Activated T-cell treated with anti-CD3 and anti-CD28 coated beads, Interleukin-2, amount 50 U/mL, for 48 hours (primary cell): ENCODE results near the gene MYO1B.

ENCODE experiments used
- DNase-seq, 2 experiments: peaks; one replicate each; pipeline ENCODE4 v3.0.0-alpha.2; 2020

MYO1B gene

DNA sequence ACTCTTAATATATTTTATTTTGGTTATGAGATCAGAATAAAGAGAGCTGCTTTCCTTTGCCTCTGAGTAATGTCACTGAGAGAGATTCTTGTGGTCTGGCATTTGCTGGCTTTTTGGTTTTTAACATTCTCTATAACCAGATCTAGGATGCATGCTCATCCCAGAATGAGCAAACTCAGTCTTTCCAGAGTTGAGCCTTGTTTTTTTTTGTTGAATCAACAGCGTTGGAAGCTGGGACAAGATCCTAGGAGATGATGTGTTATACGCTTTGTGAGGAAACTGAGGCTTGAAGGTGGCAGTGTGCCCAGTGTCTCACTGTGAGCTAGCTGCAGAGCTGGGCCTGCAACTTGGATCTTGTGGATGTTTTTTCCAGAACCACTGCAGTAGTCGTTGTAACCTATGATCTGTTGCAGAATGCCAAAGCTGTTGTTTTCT, 19.5 kb downstream of the MYO1B start:
- DNase-seq, result no peak

DNA sequence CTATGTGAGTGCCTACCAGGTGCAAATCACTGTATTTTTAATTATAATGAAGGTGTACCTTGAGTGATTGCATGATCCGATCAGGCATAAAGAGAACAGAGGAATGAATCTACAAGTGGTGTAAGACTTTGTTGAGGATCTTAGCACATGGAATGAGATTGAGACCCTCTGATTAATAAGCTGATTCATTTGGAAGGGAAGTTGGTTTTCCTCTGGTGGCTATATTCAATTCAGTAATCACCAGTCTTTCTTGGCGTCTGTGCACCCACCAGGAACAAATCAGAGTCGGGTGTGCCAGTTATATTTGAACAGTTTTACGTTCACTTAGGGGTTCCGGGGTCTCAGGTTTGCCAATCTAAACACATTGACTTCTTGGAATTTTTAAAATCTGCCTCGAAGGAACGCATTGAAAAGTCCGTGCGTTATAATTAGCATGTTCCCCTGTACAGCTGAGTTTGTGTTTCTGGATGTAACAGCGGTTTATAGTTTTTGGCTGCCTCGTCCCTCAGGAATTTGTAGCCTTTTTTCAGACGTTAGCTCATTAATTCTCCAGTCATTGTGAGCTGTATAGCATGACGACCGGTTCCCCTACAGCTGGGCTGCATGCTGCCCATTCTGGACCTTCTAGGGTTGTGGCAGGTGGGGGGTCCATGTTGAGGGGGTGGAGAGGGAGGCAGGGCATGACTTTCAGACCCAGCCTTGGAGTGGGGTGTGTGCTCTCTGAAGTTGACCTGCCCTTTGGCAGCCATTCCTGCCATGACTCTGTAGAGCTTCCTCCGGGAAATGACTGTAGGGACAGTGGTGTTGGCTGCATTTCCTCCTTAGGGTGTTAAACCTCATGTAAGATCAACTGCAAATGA, 20.3 kb downstream of the MYO1B start:
- no peak for DNase-seq

GRCh38 chr2:191266201-191266600, 21.0 kb downstream of the MYO1B start:
- no peak for DNase-seq

DNA sequence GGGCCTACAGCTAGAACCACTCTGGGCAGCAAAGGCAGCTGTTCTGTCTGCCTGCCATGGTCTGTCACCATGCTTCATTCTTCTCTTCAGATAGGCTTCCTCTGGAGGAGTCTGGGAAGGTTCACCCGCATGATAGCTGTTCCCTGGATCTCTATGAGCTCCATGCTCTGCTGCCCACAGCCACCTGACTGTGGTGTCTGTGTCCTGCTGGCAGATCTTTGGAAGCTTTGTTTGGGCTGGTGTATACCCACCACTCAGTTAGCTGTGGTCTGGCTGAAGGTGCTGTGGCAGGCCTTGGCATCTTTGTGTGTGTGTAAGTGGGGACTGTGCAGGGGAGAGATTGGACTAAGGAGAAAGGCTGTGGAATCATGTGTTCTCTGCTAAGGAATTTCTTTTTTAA, 23.4 kb downstream of the MYO1B start:
- DNase-seq, result no peak

GRCh38 chr2:191270306-191271161, 25.3 kb downstream of the MYO1B start:
- no peak for DNase-seq

DNA sequence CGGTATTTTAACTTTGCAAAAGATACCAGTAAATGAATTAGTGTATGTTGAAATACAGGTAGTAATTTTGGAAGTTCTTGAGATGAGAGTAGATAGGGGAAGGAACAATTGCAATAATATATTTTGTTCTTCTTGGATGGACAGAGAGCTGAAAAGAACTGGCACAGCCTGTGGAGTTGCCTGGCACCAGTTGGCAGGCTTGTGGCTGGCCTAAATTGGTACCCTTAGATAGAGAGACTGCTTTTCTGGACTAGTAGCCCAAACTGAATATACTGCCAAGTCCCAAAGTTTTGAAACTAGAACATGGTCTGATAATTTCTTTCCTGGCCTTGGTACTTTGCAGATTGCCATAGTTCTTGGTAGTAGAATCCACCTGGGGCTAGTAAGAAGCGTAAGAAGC, 26.9 kb downstream of the MYO1B start:
- no peak for DNase-seq

GRCh38 chr2:191274413-191274815, 29.2 kb downstream of the MYO1B start:
- DNase-seq, result no peak

- no peak for DNase-seq
These were observed 31.7 kb downstream of the MYO1B start for GRCh38 chr2:191276792-191277465.

- no peak for DNase-seq
These were observed 35.1 kb downstream of the MYO1B start for GRCh38 chr2:191280290-191280689.

- DNase-seq, result no peak
These were observed 35.9 kb downstream of the MYO1B start for GRCh38 chr2:191280834-191281756.

DNA sequence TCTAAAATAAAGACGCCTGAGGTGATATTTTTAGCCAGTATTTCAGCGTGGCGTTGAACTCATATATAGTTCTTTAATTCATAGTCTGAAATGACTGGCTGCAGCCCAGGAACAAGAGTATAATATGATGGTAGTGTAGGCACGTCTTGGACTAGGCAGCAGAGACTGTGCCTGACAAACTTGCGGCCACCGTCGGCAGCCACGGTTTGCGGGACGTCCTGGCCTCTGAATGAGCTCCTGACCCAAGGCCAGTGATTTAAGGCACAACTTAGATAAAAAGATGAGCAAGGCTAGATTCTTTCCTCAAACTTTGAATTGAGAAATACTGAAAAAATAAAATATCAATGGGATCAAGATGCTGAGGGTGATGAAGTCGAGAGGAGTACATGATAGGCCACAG, 40.0 kb downstream of the MYO1B start:
- no peak for DNase-seq

DNA sequence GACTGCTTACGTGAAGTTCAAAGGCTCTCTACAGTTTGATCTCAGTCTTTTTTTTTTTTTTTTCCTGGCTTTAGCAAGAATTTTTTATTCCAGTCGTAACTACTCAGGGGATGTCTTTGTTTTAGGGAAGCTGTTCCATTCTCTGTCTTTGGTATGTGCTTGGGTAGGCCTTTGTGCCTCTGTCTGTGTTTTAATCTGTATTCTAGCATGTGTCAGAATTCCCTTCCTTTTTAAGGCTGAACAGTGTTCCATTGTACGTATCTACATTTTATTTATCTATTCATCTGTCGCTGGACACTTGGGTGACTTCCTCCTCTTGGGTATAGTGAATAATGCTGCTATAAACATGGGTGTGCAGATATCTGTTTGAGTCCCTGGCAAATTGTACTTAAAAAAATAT, 42.6 kb downstream of the MYO1B start:
- DNase-seq, result no peak

- DNase-seq, result no peak
These were observed 43.8 kb downstream of the MYO1B start for GRCh38 chr2:191289049-191289448.

DNA sequence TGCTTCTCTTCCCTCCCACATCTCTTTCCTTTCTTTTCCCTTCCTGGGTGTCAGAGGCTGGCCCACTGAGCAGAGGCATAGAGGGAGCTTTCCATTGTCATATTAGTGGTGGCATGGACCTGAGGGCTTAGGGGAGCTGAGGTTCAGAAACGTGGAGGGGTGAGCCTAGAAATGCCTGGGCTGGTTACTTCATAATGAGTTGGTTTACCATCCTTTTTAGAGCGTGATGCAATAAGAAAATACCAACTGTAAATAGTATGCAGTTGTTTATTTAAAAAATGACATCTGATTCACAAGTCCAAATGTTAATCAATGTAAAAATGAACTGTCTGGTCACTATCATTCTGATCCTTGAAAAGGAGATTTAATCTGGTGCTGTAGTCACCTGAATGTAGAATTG, 46.3 kb downstream of the MYO1B start:
- no peak for DNase-seq

DNA sequence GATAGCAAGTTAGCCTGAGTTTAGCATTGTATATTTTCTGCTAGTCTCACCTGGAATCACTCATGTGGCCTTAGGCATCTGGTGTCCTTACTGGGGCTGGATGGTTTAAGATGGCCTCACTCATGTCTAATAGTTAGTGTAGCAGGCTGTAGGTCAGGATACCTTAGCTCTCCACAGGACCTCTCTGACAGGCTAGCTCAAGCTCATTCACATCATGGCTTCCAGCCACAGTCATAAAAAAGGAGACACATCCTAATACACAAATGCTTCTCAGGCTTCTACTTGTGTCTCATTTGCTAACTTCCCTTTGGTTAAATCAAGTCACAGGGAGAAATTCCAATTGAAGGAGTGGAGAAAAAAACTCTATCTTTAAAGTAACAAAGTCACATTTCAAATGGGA, 47.7 kb downstream of the MYO1B start:
- no peak for DNase-seq

DNA sequence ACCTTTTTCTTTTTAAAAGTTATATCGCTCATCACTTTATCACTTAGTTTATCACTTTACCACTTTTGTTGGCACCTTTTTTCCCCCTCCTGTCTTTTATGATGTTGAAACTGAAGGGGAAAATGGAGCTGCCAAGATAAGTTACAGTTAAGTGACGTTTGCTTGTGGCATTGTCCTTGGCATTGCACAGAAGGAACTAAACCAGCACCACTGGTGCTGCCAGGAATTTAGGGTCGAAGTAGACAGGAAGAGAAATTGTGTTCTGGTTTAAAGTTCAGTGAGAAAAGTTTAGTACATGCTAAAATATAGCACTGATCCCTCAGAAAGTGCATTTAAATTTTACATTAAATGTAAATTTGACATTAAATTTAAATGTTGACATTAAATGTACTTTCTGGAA, 49.9 kb downstream of the MYO1B start:
- DNase-seq, result no peak

DNA sequence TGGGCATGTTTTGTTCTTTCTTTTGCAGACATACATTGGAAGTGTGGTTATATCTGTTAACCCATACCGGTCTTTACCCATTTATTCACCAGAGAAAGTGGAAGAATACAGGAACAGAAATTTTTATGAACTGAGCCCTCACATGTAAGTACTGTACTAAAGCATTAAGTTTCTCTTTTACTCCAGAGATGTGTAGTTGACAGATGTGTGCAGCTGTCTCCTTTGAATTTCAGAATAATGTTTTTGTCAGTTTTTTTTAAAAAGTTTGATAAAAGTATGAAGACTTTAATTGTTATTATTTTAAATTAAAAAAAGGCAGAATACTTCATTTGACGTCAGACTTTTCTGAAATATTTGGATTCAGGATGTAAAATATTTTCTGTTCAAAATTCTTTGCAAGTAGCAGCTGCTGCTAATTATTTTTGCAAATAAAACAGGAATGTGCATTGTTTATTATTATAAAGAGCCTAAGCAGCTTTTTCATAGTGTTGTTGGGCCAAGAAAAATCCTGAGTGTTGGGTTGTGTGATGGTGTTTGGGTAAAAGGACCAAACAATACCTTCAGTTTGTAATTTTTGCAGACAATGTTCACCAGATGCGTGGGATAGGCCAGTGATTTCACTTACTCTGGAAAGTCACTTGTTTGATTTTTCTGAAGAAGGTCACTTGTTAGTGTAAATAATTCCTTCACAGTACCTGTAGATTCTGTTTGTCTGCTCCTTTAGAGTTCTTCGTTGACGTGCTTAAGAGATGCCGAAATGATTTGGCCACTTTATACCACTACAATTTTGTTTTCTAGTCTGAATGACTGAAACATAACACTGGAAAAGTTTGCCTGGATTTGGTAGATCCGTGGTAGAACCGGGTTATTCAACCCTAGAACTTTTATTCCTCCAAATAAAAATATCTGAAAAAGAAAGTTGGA, 51.1 kb downstream of the MYO1B start:
- no peak for DNase-seq

DNA sequence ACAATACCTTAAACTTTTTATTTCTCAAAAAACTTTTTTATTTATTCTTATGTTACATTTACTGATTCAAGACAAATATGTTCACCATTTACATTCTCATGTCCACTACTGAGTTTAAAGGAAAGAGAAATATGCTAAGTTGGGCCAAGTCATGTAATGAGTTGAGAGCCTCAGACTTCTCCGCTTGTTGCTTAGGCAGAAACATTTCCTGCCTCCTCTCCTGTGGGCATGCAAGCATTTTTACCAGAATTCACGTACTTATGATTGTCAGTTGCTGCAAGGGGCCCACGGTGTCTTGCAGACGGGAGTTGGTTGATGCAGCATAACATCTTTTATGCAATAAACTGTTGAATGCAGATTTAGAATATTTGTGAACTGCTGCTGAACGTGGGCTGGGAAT, 51.8 kb downstream of the MYO1B start:
- no peak for DNase-seq

- DNase-seq, result no peak
These were observed 53.1 kb downstream of the MYO1B start for GRCh38 chr2:191298306-191298705.

DNA sequence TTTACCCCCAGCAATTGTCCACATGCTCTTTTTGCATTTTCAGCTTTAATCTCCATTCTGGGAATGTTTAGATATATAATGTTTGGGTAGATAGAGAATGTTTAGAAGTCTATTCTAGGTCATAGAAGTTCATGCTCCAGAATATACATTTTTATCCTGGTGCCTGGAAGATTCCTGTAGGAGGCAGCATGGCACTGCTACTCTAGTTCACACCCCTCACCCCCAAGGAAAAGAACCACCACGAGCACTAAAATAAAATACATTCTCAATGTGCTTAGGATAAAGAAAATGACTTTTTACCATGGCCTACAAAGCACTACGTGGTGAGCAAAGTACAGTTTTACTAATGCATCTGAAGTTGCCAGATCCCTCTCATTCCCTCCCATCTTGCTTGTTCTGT, 53.8 kb downstream of the MYO1B start:
- no peak for DNase-seq

DNA sequence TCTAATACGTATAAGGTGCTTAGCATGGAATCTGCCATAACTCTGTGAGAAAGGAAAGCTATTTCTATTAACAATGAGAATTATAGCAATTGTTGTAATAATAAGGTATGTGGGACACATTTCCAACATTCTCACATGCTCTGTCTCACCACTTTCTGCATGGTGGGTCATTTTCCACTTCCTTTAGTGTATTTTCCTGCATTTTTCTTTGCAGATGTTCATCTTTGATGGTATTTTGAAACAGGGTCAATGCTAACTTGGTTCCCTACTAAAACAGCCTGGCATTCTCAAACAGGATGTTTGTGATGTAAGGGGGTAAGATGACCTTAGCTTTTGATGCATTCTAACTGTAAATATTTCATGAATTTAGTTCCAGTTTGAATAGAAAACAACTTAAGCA, 54.7 kb downstream of the MYO1B start:
- no peak for DNase-seq
